SU-DHL-6 (cell line): Measurements from ENCODE around the gene CEBPG.

Experiments used
- EZH2phosphoT487 ChIP-seq: fragments of 200-600 bp; sonication (generic), shearing (Covaris generic); conservative IDR thresholded peaks from 2 replicates; pipeline ENCODE4 v1.6.1; 2018; ENCODE audit warnings: mild to moderate bottlenecking, antibody characterized with exemption, low read length, moderate library complexity, mixed read lengths
- TF ChIP-seq, protein P1 (sequence below): fragments of 200-600 bp; sonication (generic); IDR thresholded peaks from one replicate; pipeline ENCODE4 v1.5.1; 2017; ENCODE audit warnings: antibody characterized with exemption, mild to moderate bottlenecking, low read length, moderate library complexity; ENCODE audit not compliant: insufficient read depth, poor library complexity, severe bottlenecking

GRCh38 chr19:33376423-33376822 lies 2.9 kb downstream of the CEBPG start:
- TF ChIP-seq, protein P1, sequence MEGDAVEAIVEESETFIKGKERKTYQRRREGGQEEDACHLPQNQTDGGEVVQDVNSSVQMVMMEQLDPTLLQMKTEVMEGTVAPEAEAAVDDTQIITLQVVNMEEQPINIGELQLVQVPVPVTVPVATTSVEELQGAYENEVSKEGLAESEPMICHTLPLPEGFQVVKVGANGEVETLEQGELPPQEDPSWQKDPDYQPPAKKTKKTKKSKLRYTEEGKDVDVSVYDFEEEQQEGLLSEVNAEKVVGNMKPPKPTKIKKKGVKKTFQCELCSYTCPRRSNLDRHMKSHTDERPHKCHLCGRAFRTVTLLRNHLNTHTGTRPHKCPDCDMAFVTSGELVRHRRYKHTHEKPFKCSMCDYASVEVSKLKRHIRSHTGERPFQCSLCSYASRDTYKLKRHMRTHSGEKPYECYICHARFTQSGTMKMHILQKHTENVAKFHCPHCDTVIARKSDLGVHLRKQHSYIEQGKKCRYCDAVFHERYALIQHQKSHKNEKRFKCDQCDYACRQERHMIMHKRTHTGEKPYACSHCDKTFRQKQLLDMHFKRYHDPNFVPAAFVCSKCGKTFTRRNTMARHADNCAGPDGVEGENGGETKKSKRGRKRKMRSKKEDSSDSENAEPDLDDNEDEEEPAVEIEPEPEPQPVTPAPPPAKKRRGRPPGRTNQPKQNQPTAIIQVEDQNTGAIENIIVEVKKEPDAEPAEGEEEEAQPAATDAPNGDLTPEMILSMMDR = no peak
- TF ChIP-seq EZH2phosphoT487 = no peak
